GM12865 (cell line): ENCODE data around the gene ACER1.
"Not testable (repeated sequence)": the region's sequence is repeated elsewhere in the genome, so short reads cannot be mapped to it uniquely, and the experiment has no call there.

ENCODE experiments used
- DNase-seq: peaks from one replicate; pipeline ENCODE4 v3.0.0; 2010; ENCODE audit warnings: low read depth
- H3K4me3 ChIP-seq: 2 replicates; pipeline ENCODE4 v1.5.1; 2011; ENCODE audit warnings: mild to moderate bottlenecking, low read depth, low read length, control low read depth
- TF ChIP-seq, protein P1 (sequence below): IDR thresholded peaks from 2 replicates; pipeline ENCODE4 v1.5.1; 2011; ENCODE audit warnings: low read length, control low read depth, low read depth, inconsistent platforms; ENCODE audit not compliant: insufficient read depth; ENCODE audit errors: missing control alignments

ACER1 gene

DNA sequence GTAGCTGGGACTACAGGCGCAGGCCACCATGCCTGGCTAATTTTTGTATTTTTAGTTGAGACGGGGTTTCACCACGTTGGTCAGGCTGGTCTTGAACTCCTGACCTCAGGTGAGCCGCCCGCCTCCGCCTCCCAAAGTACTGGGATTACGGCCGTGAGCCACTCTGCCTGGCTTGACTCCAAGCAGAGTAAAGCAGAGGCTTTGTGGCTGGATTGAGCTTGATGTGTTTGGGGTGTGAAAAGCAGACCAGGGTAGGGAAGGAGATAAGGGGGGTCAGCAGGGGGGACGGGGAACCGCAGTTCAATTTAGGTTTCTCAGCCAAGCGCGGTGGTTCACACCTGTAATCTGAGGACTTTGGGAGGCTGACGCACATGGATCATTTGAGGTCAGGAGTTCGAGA is 23.8 kb upstream of the ACER1 start:
- DNase-seq: no peak
- TF ChIP-seq, protein P1, sequence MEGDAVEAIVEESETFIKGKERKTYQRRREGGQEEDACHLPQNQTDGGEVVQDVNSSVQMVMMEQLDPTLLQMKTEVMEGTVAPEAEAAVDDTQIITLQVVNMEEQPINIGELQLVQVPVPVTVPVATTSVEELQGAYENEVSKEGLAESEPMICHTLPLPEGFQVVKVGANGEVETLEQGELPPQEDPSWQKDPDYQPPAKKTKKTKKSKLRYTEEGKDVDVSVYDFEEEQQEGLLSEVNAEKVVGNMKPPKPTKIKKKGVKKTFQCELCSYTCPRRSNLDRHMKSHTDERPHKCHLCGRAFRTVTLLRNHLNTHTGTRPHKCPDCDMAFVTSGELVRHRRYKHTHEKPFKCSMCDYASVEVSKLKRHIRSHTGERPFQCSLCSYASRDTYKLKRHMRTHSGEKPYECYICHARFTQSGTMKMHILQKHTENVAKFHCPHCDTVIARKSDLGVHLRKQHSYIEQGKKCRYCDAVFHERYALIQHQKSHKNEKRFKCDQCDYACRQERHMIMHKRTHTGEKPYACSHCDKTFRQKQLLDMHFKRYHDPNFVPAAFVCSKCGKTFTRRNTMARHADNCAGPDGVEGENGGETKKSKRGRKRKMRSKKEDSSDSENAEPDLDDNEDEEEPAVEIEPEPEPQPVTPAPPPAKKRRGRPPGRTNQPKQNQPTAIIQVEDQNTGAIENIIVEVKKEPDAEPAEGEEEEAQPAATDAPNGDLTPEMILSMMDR: no peak
- H3K4me3 ChIP-seq: no peak overlapping the region

- not testable (repeated sequence) for DNase-seq, H3K4me3 ChIP-seq
Observed at GRCh38 chr19:6355321-6356040, 22.1 kb upstream of the ACER1 start.

- DNase-seq: no peak
- H3K4me3 ChIP-seq: no peak overlapping the region
- TF ChIP-seq, protein P1: no peak
Observed at GRCh38 chr19:6354098-6354674, 20.8 kb upstream of the ACER1 start.

- no peak for DNase-seq
- no peak overlapping the region for H3K4me3 ChIP-seq
- TF ChIP-seq, protein P1: no peak
Observed at GRCh38 chr19:6352381-6353165, 19.2 kb upstream of the ACER1 start.

DNA sequence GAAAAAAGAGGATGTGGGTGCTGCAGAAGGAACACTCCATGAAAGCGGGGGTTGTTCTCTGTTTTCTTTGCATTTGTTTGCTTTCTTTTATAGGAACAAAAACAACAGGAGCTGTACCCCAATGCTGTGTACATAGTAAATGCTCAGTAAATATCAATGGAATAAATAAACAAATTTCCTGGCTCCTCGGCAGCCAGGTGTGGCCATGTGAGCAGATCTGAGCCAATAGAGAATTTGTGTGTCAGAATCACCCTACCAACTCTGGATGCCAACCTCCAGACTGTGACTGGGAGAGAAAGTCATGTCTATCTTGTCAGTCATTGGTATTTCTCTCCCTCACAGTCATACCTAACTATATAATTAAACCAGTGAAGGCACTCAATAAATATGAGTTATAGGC is 17.3 kb upstream of the ACER1 start:
- DNase-seq: no peak
- TF ChIP-seq, protein P1: no peak
- H3K4me3 ChIP-seq: no peak overlapping the region

- not testable (repeated sequence) for DNase-seq, H3K4me3 ChIP-seq
Observed at GRCh38 chr19:6349271-6349670, 15.9 kb upstream of the ACER1 start.

DNA sequence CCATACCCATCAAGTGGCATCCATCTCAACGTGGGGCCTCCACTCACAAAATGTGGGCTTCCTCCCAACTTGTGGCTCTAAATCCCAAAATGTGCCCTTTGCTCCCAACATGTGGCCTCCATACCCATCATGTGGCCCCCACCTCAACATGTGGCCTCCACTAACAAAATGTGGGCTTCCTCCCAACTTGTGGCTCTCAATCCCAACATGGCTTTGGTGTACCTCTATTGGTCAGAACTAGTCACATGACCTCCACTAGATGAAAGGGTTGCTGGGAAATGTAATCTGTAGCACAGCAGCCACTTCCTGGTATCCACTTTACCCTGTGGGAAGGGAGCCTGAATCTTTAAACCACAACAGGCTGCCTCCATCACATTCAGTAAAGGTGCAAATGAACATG is 10.1 kb upstream of the ACER1 start:
- TF ChIP-seq, protein P1: no peak
- no peak overlapping the region for H3K4me3 ChIP-seq
- DNase-seq: no peak
